Right lobe of liver (tissue), 6 donors: ENCODE results near the gene DPYD. TPM values are rescaled to one million over a fixed set of nuclear protein-coding genes. Genes with fewer than 3 reads are reported as not detected.

Experiments used
- ATAC-seq, 4 donors: fragments of 200-7000 bp; cut with Tn5 transposase; one replicate each; pipeline ENCODE4 v1.9.1; 2020; ENCODE audit warnings: mild to moderate bottlenecking in 4 of 4, moderate library complexity in 4 of 4
- DNase-seq, 3 donors: peaks; one replicate each; pipeline ENCODE4 v3.0.0-alpha.2; 2020
- H3K27ac ChIP-seq, 3 donors: fragments of 200-600 bp; one replicate each; pipeline ENCODE4 v1.8.0; 2022
- H3K27me3 ChIP-seq, 2 donors: fragments of 200-600 bp; one replicate each; pipeline ENCODE4 v1.8.0; 2022
- H3K36me3 ChIP-seq, 4 donors: fragments of 200-600 bp; sonication (generic) in 1 of 4; one replicate each; pipeline versions ENCODE4 v1.5.1 to v1.8.0; 2017 to 2022; ENCODE audit warnings: control low read depth in 1 of 4
- H3K4me1 ChIP-seq, 4 donors: fragments of 200-600 bp; sonication (generic) in 1 of 4; one replicate each; pipeline versions ENCODE4 v1.5.1 to v1.8.0; 2017 to 2022; ENCODE audit warnings: control low read depth in 1 of 4
- H3K4me3 ChIP-seq, 3 donors: fragments of 200-600 bp; one replicate each; pipeline ENCODE4 v1.8.0; 2022
- H3K9me3 ChIP-seq, 4 donors: fragments of 200-600 bp; sonication (generic) in 1 of 4; one replicate each; pipeline versions ENCODE4 v1.5.1 to v1.8.0; 2017 to 2022; ENCODE audit warnings: control low read depth in 1 of 4
- POLR2A ChIP-seq: fragments of 450-650 bp; IDR thresholded peaks from one replicate; pipeline ENCODE4 v1.6.1; 2017; ENCODE audit warnings: antibody characterized with exemption, mild to moderate bottlenecking
- WGBS: methylation state at CpG from one replicate; pipeline ENCODE4 v1.1.6; 2018; ENCODE audit warnings: low coverage, low lambda C conversion rate; ENCODE audit not compliant: insufficient coverage; ENCODE audit errors: missing lambda C conversion rate; 5-methylcytosine and 5-hydroxymethylcytosine counted together
- intact Hi-C, 2 donors: fragments of 100-400 bp; cut with DNase I; formaldehyde crosslinking; loops; one replicate each; pipeline versions ENCODE4 v1.11.2 to v1.14.1; 2022
- total RNA-seq, 6 experiments: library from RNA; depleted of rRNA in 2 of 6; stranded (reverse); fragments of >200 nt in 2 of 6; fragmentation: NEBNext Ultra II Directional in 3 of 6; extraction: Animal tissue kit (Norgen Biotek cat#: 25700) in 3 of 6; gene quantifications; one replicate each; pipeline versions ENCODE4 v1.1.0 to v1.2.4, GENCODE V29; 2016 to 2023
- TF ChIP-seq, protein P1 (sequence below), 4 donors: fragments of 200-600 bp in 3 of 4; fragments of 450-650 bp in 1 of 4; IDR thresholded peaks; one replicate each; pipeline versions ENCODE4 v1.5.1 to v1.8.0; 2016 to 2022; ENCODE audit warnings: antibody characterized with exemption in 4 of 4, mild to moderate bottlenecking in 2 of 4
- donor health status: DM: no; HTN: yes; CAD: no.
- donor health status: DM: no; HTN: no; CAD: no.
- donor health status: DM: no; HTN: no; CAD: no.
- donor health status: DM: no; HTN: yes; CAD: no.
- donor health status: DM: no; HTN: yes; CAD: no.

Gene DPYD
- total RNA-seq, 6 experiments from 2014 or later: 25.2 to 74.4 (median 40.0) TPM

DNA sequence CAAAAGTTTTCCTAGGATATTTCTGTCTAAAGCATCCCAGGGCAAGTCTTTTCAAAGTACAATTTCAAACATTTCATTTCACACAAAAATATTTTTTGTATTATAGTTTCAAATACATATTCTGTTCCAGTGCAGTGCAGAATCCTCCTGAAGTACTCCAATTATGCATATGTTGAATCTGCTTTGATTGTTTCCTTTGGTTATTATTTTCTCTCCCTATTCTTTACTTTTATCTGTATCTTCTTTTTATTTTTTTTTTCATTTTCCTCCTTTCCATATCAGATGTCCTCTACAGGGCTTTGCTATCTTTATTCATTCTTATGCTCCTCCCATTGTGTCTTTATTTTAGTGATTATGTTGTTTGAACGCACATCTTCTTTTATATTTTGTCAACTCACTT is 274.8 kb downstream of the DPYD start:
- WGBS: 100% methylated on average over 1 of the region's 1 CpG
- H3K27me3 ChIP-seq: no peaks in the 10 kb centered on the region
- intact Hi-C loops: no loop called here
- H3K9me3 ChIP-seq: no peaks in the 10 kb centered on the region
- no peak overlapping the region for H3K27ac ChIP-seq
- TF ChIP-seq POLR2A: no peak
- TF ChIP-seq, protein P1, sequence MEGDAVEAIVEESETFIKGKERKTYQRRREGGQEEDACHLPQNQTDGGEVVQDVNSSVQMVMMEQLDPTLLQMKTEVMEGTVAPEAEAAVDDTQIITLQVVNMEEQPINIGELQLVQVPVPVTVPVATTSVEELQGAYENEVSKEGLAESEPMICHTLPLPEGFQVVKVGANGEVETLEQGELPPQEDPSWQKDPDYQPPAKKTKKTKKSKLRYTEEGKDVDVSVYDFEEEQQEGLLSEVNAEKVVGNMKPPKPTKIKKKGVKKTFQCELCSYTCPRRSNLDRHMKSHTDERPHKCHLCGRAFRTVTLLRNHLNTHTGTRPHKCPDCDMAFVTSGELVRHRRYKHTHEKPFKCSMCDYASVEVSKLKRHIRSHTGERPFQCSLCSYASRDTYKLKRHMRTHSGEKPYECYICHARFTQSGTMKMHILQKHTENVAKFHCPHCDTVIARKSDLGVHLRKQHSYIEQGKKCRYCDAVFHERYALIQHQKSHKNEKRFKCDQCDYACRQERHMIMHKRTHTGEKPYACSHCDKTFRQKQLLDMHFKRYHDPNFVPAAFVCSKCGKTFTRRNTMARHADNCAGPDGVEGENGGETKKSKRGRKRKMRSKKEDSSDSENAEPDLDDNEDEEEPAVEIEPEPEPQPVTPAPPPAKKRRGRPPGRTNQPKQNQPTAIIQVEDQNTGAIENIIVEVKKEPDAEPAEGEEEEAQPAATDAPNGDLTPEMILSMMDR (IDR thresholded peaks at IDR 0.05): no peak
- no peak overlapping the region for H3K4me3 ChIP-seq
- no peaks in the 10 kb centered on the region for H3K36me3 ChIP-seq
- H3K4me1 ChIP-seq: no peaks in the 10 kb centered on the region
- no peak for ATAC-seq
- DNase-seq: no peak

DNA sequence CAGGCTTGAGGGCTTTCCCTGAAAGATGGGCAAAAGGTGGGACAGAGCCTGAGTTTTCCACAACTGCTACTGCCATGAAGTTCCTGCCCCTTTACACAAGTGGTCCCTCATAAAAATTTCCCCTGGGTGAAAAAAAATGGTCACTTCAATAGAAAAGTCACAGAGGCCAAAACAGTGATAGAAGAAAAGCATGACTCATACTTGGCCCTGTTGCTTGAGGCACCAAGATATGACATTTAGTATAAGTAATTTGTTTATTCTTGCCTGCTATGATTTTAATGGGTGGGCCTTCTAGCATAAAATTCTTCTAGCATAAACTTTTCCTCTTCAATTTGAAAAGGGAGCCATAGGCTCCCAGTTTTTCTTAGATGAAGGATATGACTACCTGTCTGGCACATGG is 280.2 kb downstream of the DPYD start:
- Histone ChIP-seq H3K4me3 (no peak overlapping the region), H3K36me3 (no peaks in the 10 kb centered on the region), H3K27ac (no peak overlapping the region), H3K9me3 (no peaks in the 10 kb centered on the region), H3K4me1 (no peaks in the 10 kb centered on the region), H3K27me3 (no peaks in the 10 kb centered on the region)
- no peak for DNase-seq
- intact Hi-C loops: no loop called here
- TF ChIP-seq, protein P1 (IDR thresholded peaks at IDR 0.05): no peak
- TF ChIP-seq POLR2A: no peak
- ATAC-seq: no peak

DNA sequence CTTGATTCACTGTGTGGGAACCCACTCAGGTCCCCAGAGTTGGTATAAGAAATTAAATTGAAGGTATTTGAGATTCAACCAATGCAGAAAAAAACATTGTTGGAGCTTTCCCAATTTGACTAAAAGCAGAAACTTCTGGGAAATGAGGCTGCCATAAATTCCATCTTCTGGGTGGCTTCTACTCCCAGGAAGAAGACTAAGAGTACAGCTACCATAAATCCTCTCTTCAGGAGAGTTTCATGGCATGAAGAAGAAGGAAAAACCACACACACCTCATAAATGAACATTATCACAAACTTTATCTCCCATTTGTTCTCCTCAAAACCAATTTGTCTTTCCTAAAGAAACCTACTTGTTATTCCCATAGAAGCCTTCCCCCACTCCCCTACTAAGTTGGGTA is 283.9 kb downstream of the DPYD start:
- DNase-seq: no peak
- ATAC-seq: no peak
- no peak overlapping the region for H3K27ac ChIP-seq
- TF ChIP-seq, protein P1 (IDR thresholded peaks at IDR 0.05): no peak
- TF ChIP-seq POLR2A: no peak
- no peaks in the 10 kb centered on the region for H3K9me3 ChIP-seq
- no peaks in the 10 kb centered on the region for H3K36me3 ChIP-seq
- intact Hi-C loops: no loop called here
- no peaks in the 10 kb centered on the region for H3K4me1 ChIP-seq
- H3K27me3 ChIP-seq: no peaks in the 10 kb centered on the region
- H3K4me3 ChIP-seq: no peak overlapping the region

DNA sequence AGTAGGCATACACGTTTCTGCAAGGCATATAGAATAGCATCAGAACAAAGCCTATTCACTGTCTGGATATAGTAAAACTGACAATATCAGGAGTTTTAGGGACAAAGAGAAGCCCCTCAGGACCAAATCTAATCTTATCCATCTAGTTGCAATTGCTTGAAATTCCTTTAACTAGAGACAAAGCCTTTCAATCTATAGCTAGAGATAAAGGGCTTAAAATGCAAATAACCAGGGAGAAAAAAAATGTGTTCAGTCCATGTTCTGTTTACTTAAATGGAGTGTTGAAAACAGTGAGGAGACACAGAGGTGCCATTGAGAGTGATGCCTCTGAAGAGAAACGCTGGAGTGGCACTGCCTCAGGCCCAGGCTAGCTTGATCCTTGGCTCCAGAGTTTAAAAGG is 286.1 kb downstream of the DPYD start:
- TF ChIP-seq, protein P1 (IDR thresholded peaks at IDR 0.05): no peak
- TF ChIP-seq POLR2A: no peak
- ATAC-seq: no peak
- Histone ChIP-seq H3K4me3 (no peak overlapping the region), H3K4me1 (no peaks in the 10 kb centered on the region), H3K9me3 (no peaks in the 10 kb centered on the region), H3K27ac (no peak overlapping the region), H3K27me3 (no peaks in the 10 kb centered on the region), H3K36me3 (no peaks in the 10 kb centered on the region)
- intact Hi-C loops: no loop called here
- 86% methylated on average over 2 of the region's 2 CpGs for WGBS
- no peak for DNase-seq

DNA sequence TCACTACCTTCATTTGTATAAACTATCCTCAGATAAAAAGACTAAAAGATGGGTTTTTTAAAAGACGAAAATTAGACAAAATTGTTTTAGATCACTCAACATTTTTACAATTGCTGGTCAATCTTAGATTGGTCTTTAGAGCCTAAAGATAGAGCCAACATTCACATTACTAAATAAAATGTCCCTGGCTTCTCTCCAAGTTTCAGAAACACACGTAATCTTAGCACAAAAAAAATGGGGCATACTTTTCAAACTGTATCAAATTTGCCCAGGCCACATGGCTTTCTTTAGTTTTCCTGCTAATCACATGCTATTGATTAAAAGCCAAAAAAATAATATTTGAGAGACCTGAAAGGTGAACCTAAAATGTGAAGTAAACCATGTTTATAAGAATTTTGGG is 288.1 kb downstream of the DPYD start:
- ATAC-seq: no peak
- H3K4me3 ChIP-seq: no peak overlapping the region
- no peak for TF ChIP-seq POLR2A
- TF ChIP-seq, protein P1 (IDR thresholded peaks at IDR 0.05): no peak
- intact Hi-C loops: no loop called here
- no peaks in the 10 kb centered on the region for H3K36me3 ChIP-seq
- no peaks in the 10 kb centered on the region for H3K4me1 ChIP-seq
- WGBS: 70% methylated on average over 2 of the region's 2 CpGs
- H3K9me3 ChIP-seq: no peaks in the 10 kb centered on the region
- no peak for DNase-seq
- H3K27ac ChIP-seq: no peak overlapping the region
- H3K27me3 ChIP-seq: no peaks in the 10 kb centered on the region
